HEK293 (cell line): ENCODE results near the gene DIS3L2.

Source experiments
- CTCF ChIA-PET: fragments of 350-600 bp; formaldehyde crosslinking; extraction: SDS; loops from one replicate; lab custom pipeline; 2021; ENCODE audit warnings: antibody characterized with exemption; lab: Yijun Ruan, JAX
- POLR2A ChIA-PET: fragments of 300-600 bp; formaldehyde crosslinking; extraction: SDS; loops from one replicate; lab custom pipeline; 2020; ENCODE audit warnings: antibody characterized with exemption, inconsistent platforms; lab: Yijun Ruan, JAX
- H3K27ac ChIP-seq: fragments of 200-500 bp; sonication (Bioruptor generic); 2 replicates; pipeline ENCODE4 v1.5.1; 2014; ENCODE audit warnings: low read depth, low read length, control low read depth, inconsistent platforms; ENCODE audit errors: extremely low read depth
- H3K36me3 ChIP-seq, 2 experiments: fragments of 200-500 bp in 1 of 2; sonication (Bioruptor generic) in 1 of 2; 1 replicate in 1 of 2; 2 replicates in 1 of 2; pipeline ENCODE4 v1.5.1; 2014 to 2017; ENCODE audit warnings: inconsistent platforms in 2 of 2, low read length in 2 of 2; ENCODE audit not compliant: control insufficient read depth in 2 of 2, insufficient read depth in 1 of 2
- H3K4me1 ChIP-seq: fragments of 200-500 bp; sonication (Bioruptor generic); 2 replicates; pipeline ENCODE4 v1.5.1; 2014; ENCODE audit warnings: mild to moderate bottlenecking, low read length, inconsistent platforms; ENCODE audit not compliant: control insufficient read depth, insufficient read depth
- H3K4me3 ChIP-seq: 2 replicates; pipeline ENCODE4 v1.5.1; 2011; ENCODE audit warnings: low read depth, mild to moderate bottlenecking, control low read depth, low read length, moderate library complexity
- H3K9me3 ChIP-seq: fragments of 200-500 bp; sonication (Bioruptor generic); 2 replicates; pipeline ENCODE4 v1.5.1; 2014; ENCODE audit warnings: low read depth, low read length, inconsistent platforms; ENCODE audit not compliant: control insufficient read depth, insufficient read depth
- GLI4 ChIP-seq: fragments of 450-650 bp; formaldehyde crosslinking; IDR thresholded peaks from 2 replicates; pipeline ENCODE4 v1.5.1; 2016; ENCODE audit warnings: missing biosample characterization, missing genetic modification characterization
- HOXC10 ChIP-seq: sonication (generic); formaldehyde crosslinking; IDR thresholded peaks from 2 replicates; pipeline ENCODE4 v1.8.1; 2023; ENCODE audit warnings: mild to moderate bottlenecking, missing genetic modification reagents
- MEIS1 ChIP-seq: sonication (generic); formaldehyde crosslinking; IDR thresholded peaks from 2 replicates; pipeline ENCODE4 v1.8.1; 2022; ENCODE audit warnings: missing genetic modification reagents, mild to moderate bottlenecking, borderline replicate concordance
- SCRT2 ChIP-seq: fragments of 450-650 bp; formaldehyde crosslinking; IDR thresholded peaks from 2 replicates; pipeline ENCODE4 v1.5.1; 2016; ENCODE audit warnings: missing biosample characterization, missing genetic modification characterization
- ZIC2 ChIP-seq: fragments of 450-650 bp; formaldehyde crosslinking; IDR thresholded peaks from 2 replicates; pipeline ENCODE4 v1.5.1; 2016; ENCODE audit warnings: missing biosample characterization, missing genetic modification characterization
- ZNF10 ChIP-seq: fragments of 450-650 bp; formaldehyde crosslinking; IDR thresholded peaks from 2 replicates; pipeline ENCODE4 v1.5.1; 2017; ENCODE audit warnings: missing biosample characterization, missing genetic modification characterization
- ZNF48 ChIP-seq: fragments of 450-650 bp; formaldehyde crosslinking; IDR thresholded peaks from 2 replicates; pipeline ENCODE4 v1.5.1; 2016; ENCODE audit warnings: missing biosample characterization, missing genetic modification characterization
- ZNF529 ChIP-seq: fragments of 450-650 bp; formaldehyde crosslinking; IDR thresholded peaks from 2 replicates; pipeline ENCODE4 v1.5.1; 2017; ENCODE audit warnings: missing genetic modification characterization, missing biosample characterization; ENCODE audit not compliant: insufficient replicate concordance
- ZNF645 ChIP-seq: fragments of 450-650 bp; formaldehyde crosslinking; IDR thresholded peaks from 2 replicates; pipeline ENCODE4; 2016; ENCODE audit warnings: missing biosample characterization, missing genetic modification characterization
- ZNF658 ChIP-seq: fragments of 450-650 bp; formaldehyde crosslinking; IDR thresholded peaks from 2 replicates; pipeline ENCODE4; 2016; ENCODE audit warnings: missing biosample characterization, missing genetic modification characterization
- ZNF660 ChIP-seq: fragments of 450-650 bp; IDR thresholded peaks from 2 replicates; pipeline ENCODE4 v1.5.1; 2018; ENCODE audit warnings: missing biosample characterization, mild to moderate bottlenecking, missing genetic modification characterization
- ZNF664 ChIP-seq: fragments of 450-650 bp; formaldehyde crosslinking; IDR thresholded peaks from 2 replicates; pipeline ENCODE4 v1.5.1; 2016; ENCODE audit warnings: missing biosample characterization, missing genetic modification characterization
- ZNF785 ChIP-seq: fragments of 450-650 bp; formaldehyde crosslinking; IDR thresholded peaks from 2 replicates; pipeline ENCODE4 v1.5.1; 2016; ENCODE audit warnings: missing biosample characterization, missing genetic modification characterization
- ZNF791 ChIP-seq: fragments of 450-650 bp; formaldehyde crosslinking; IDR thresholded peaks from 2 replicates; pipeline ENCODE4 v1.5.1; 2016; ENCODE audit warnings: missing biosample characterization, missing genetic modification characterization
- ZNF830 ChIP-seq: fragments of 450-650 bp; IDR thresholded peaks from 2 replicates; pipeline ENCODE4 v1.5.0; 2018; ENCODE audit warnings: missing biosample characterization, missing genetic modification characterization, low read depth, mild to moderate bottlenecking, moderate library complexity
- TF ChIP-seq, protein P1 (sequence below): fragments of 450-650 bp; formaldehyde crosslinking; IDR thresholded peaks from 2 replicates; pipeline ENCODE4 v1.5.1; 2016; ENCODE audit warnings: missing biosample characterization, missing genetic modification characterization
- TF ChIP-seq, protein P2 (sequence below): fragments of 450-650 bp; formaldehyde crosslinking; conservative IDR thresholded peaks from 2 replicates; pipeline ENCODE4 v1.5.1; 2016; ENCODE audit warnings: low read depth, missing biosample characterization, missing genetic modification characterization
- TF ChIP-seq, protein P3 (sequence below): sonication (generic); formaldehyde crosslinking; IDR thresholded peaks from 2 replicates; pipeline ENCODE4 v1.8.1; 2022; ENCODE audit warnings: mild to moderate bottlenecking, moderate library complexity, missing genetic modification reagents

The DIS3L2 gene

GRCh38 chr2:232235716-232236115 lies 274.2 kb downstream of the DIS3L2 start:
- Histone ChIP-seq H3K36me3 (peaks cover 0 to 10% of the 10 kb centered on the region in 2 experiments; a peak in 1 of 3 replicates), H3K9me3 (no peaks in the 10 kb centered on the region), H3K4me1 (peaks cover 8% of the 10 kb centered on the region; the same call in 1 of the 2 replicates), H3K4me3 (no peak overlapping the region), H3K27ac (no peak overlapping the region)
- ChIA-PET POLR2A (no interaction called here), CTCF (interaction anchor here (0.6 to 2.8 kb wide), 5 partner anchors 9 to 311 kb away, joined by 3 to 8 read pairs (median 5); no protein-coding TSS in a partner anchor)
- no peak for TF ChIP-seq ZNF830
- peak; percentile 75 for TF ChIP-seq ZIC2 (tag by site-specific recombination)

DNA sequence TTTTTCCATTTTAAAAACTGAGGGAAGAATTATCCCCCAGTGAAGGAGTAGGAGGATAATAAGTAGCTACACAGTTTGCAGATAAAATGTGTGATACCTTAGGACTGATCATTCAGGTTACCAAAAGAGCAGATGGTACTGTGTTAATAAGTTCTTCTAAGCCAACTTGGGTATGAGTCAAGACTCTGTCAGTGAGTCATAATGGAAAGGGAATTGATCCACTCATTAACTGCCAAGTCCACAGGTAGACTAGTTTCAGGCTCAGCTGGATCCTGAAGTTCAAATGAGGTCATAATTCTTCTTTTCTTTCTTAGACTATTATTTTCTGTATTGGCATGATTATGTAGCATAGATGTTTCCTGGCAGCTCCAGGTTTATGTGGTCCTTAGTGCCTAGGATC lies 274.7 kb downstream of the DIS3L2 start:
- no peak for TF ChIP-seq ZNF660 (tag by site-specific recombination)
- TF ChIP-seq ZNF791 = no peak
- no peak for TF ChIP-seq ZNF785 (tag by site-specific recombination)
- TF ChIP-seq, protein P1, sequence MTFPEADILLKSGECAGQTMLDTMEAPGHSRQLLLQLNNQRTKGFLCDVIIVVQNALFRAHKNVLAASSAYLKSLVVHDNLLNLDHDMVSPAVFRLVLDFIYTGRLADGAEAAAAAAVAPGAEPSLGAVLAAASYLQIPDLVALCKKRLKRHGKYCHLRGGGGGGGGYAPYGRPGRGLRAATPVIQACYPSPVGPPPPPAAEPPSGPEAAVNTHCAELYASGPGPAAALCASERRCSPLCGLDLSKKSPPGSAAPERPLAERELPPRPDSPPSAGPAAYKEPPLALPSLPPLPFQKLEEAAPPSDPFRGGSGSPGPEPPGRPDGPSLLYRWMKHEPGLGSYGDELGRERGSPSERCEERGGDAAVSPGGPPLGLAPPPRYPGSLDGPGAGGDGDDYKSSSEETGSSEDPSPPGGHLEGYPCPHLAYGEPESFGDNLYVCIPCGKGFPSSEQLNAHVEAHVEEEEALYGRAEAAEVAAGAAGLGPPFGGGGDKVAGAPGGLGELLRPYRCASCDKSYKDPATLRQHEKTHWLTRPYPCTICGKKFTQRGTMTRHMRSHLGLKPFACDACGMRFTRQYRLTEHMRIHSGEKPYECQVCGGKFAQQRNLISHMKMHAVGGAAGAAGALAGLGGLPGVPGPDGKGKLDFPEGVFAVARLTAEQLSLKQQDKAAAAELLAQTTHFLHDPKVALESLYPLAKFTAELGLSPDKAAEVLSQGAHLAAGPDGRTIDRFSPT (tag by site-specific recombination) = no peak
- no peak for TF ChIP-seq ZNF645 (tag by site-specific recombination)
- no peak for TF ChIP-seq GLI4 (tag by site-specific recombination)
- no peak for TF ChIP-seq ZNF658 (tag by site-specific recombination)
- no peak for TF ChIP-seq ZNF10 (tag by site-specific recombination)
- TF ChIP-seq ZNF664 (tag by site-specific recombination) = no peak
- TF ChIP-seq, protein P2, sequence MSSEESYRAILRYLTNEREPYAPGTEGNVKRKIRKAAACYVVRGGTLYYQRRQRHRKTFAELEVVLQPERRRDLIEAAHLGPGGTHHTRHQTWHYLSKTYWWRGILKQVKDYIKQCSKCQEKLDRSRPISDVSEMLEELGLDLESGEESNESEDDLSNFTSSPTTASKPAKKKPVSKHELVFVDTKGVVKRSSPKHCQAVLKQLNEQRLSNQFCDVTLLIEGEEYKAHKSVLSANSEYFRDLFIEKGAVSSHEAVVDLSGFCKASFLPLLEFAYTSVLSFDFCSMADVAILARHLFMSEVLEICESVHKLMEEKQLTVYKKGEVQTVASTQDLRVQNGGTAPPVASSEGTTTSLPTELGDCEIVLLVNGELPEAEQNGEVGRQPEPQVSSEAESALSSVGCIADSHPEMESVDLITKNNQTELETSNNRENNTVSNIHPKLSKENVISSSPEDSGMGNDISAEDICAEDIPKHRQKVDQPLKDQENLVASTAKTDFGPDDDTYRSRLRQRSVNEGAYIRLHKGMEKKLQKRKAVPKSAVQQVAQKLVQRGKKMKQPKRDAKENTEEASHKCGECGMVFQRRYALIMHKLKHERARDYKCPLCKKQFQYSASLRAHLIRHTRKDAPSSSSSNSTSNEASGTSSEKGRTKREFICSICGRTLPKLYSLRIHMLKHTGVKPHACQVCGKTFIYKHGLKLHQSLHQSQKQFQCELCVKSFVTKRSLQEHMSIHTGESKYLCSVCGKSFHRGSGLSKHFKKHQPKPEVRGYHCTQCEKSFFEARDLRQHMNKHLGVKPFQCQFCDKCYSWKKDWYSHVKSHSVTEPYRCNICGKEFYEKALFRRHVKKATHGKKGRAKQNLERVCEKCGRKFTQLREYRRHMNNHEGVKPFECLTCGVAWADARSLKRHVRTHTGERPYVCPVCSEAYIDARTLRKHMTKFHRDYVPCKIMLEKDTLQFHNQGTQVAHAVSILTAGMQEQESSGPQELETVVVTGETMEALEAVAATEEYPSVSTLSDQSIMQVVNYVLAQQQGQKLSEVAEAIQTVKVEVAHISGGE (tag by site-specific recombination) = no peak
- TF ChIP-seq ZNF48 (tag by site-specific recombination) = no peak
- no peak for TF ChIP-seq HOXC10
- no peak overlapping the region for H3K4me3 ChIP-seq
- H3K9me3 ChIP-seq = no peaks in the 10 kb centered on the region
- ChIA-PET CTCF (interaction anchor here (0.7 to 2.0 kb wide), 2 partner anchors 9 to 311 kb away, joined by 3 to 7 read pairs; no protein-coding TSS in a partner anchor), POLR2A (no interaction called here)
- no peak overlapping the region for H3K27ac ChIP-seq
- H3K4me1 ChIP-seq = peaks cover 8% of the 10 kb centered on the region; the same call in 1 of the 2 replicates
- H3K36me3 ChIP-seq = peaks cover 0 to 10% of the 10 kb centered on the region in 2 experiments; a peak in 1 of 3 replicates

DNA sequence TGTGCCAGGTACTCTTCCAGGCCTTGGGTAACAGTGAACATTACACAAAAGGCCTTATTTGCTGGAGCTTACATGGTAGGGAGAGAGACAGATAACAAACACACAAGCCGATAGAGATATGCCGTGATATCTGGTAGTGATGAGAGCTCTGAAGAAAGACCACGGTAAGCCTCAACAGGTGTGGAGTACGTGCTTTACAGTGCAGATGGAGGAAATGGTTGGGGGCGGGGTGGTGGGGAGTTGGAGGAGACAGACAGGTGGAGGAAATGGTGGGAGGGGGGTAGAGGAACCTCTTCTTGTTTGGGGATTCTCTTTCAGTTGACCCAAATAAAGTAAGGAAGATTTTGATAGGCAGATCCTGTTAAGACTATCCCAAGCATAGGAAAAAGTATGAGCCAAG lies 276.0 kb downstream of the DIS3L2 start:
- ChIA-PET POLR2A (no interaction called here), CTCF (interaction anchor here (0.5 kb wide), 1 partner anchor 10 kb away, joined by 4 read pairs; no protein-coding TSS in a partner anchor)
- TF ChIP-seq ZNF529 (tag by site-specific recombination) (no peak), SCRT2 (tag by site-specific recombination) (0 out of 2 replicates have a peak, but pooled peaks have one; percentile 11), MEIS1 (CRISPR knock-in tag) (no peak), ZNF48 (tag by site-specific recombination) (no peak)
- TF ChIP-seq, protein P3, sequence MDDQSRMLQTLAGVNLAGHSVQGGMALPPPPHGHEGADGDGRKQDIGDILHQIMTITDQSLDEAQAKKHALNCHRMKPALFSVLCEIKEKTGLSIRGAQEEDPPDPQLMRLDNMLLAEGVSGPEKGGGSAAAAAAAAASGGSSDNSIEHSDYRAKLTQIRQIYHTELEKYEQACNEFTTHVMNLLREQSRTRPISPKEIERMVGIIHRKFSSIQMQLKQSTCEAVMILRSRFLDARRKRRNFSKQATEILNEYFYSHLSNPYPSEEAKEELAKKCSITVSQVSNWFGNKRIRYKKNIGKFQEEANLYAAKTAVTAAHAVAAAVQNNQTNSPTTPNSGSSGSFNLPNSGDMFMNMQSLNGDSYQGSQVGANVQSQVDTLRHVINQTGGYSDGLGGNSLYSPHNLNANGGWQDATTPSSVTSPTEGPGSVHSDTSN (CRISPR knock-in tag) = no peak
- Histone ChIP-seq H3K27ac (no peak overlapping the region), H3K9me3 (no peaks in the 10 kb centered on the region), H3K4me3 (no peak overlapping the region), H3K36me3 (peaks cover 0 to 10% of the 10 kb centered on the region in 2 experiments; a peak in 1 of 3 replicates), H3K4me1 (peaks cover 8% of the 10 kb centered on the region; the same call in 1 of the 2 replicates)
